Right atrium auricular region (tissue), 2 donors: ENCODE results near the gene TP73. TPM values are rescaled to one million over a fixed set of nuclear protein-coding genes. Genes with fewer than 3 reads are reported as not detected.

Experiments
- DNase-seq: peaks from one replicate; pipeline ENCODE4 v3.0.0-alpha.2; 2019; ENCODE audit warnings: low spot score
- H3K27ac ChIP-seq, 2 donors: fragments of 200-600 bp; sonication (generic); 1 replicate in 1 of 2; 2 replicates in 1 of 2; pipeline ENCODE4 v1.5.1; 2016 to 2019
- H3K27me3 ChIP-seq, 2 donors: fragments of 200-600 bp; sonication (generic); one replicate each; pipeline versions ENCODE4 v1.5.1 to v1.6.0; 2017 to 2019
- H3K36me3 ChIP-seq: fragments of 200-600 bp; sonication (generic); one replicate; pipeline ENCODE4 v1.5.1; 2016
- H3K4me1 ChIP-seq, 2 donors: fragments of 200-600 bp; sonication (generic); one replicate each; pipeline versions ENCODE4 v1.5.1 to v1.6.0; 2017 to 2019
- H3K4me3 ChIP-seq, 2 donors: fragments of 200-600 bp; sonication (generic); 1 replicate in 1 of 2; 2 replicates in 1 of 2; pipeline ENCODE4 v1.5.1; 2017 to 2019; ENCODE audit warnings: mild to moderate bottlenecking in 1 of 2, moderate library complexity in 1 of 2
- H3K9me3 ChIP-seq, 2 donors: fragments of 200-600 bp; sonication (generic); one replicate each; pipeline ENCODE4 v1.5.1; 2019
- total RNA-seq, 2 donors: library from RNA; depleted of rRNA; stranded (reverse); fragments of >200 nt; gene quantifications; one replicate each; pipeline ENCODE4 v1.1.0, GENCODE V29; 2016
- TF ChIP-seq, protein P1 (sequence below), 2 donors: fragments of 200-600 bp; sonication (generic); IDR thresholded peaks; one replicate each; pipeline ENCODE4 v1.5.1; 2019; ENCODE audit warnings: antibody characterized with exemption in 2 of 2

TP73 gene
- total RNA-seq, 2 donors from 2014 or later = 0.16 TPM; not detected in 1

DNA sequence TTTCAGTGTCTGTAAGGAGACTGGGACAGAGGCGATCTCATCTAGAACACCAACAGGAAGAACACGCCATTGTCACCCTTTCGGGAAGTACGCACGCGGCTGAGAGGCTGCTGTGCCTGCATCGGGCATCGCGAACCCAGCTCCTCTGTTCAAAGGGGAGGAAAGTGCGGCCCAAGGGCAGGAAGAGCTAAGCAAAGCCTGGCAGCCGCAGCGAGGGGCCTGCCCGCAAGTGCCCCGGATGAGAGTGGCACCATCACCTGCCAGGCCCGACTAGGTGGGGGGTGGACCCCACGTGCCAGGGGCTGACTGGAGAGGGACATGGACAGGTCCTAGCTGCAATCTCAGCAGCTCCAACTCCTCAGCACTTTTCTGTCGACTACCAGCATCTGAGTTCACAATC is 20.0 kb upstream of the TP73 start:
- Histone ChIP-seq H3K9me3 (no peaks in the 10 kb centered on the region), H3K36me3 (peaks cover 78% of the 10 kb centered on the region), H3K27me3 (no peaks in the 10 kb centered on the region), H3K27ac (no peak overlapping the region), H3K4me3 (no peak overlapping the region), H3K4me1 (no peaks in the 10 kb centered on the region)
- TF ChIP-seq, protein P1, sequence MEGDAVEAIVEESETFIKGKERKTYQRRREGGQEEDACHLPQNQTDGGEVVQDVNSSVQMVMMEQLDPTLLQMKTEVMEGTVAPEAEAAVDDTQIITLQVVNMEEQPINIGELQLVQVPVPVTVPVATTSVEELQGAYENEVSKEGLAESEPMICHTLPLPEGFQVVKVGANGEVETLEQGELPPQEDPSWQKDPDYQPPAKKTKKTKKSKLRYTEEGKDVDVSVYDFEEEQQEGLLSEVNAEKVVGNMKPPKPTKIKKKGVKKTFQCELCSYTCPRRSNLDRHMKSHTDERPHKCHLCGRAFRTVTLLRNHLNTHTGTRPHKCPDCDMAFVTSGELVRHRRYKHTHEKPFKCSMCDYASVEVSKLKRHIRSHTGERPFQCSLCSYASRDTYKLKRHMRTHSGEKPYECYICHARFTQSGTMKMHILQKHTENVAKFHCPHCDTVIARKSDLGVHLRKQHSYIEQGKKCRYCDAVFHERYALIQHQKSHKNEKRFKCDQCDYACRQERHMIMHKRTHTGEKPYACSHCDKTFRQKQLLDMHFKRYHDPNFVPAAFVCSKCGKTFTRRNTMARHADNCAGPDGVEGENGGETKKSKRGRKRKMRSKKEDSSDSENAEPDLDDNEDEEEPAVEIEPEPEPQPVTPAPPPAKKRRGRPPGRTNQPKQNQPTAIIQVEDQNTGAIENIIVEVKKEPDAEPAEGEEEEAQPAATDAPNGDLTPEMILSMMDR (IDR thresholded peaks at IDR 0.05) = no peak
- no peak for DNase-seq

DNA sequence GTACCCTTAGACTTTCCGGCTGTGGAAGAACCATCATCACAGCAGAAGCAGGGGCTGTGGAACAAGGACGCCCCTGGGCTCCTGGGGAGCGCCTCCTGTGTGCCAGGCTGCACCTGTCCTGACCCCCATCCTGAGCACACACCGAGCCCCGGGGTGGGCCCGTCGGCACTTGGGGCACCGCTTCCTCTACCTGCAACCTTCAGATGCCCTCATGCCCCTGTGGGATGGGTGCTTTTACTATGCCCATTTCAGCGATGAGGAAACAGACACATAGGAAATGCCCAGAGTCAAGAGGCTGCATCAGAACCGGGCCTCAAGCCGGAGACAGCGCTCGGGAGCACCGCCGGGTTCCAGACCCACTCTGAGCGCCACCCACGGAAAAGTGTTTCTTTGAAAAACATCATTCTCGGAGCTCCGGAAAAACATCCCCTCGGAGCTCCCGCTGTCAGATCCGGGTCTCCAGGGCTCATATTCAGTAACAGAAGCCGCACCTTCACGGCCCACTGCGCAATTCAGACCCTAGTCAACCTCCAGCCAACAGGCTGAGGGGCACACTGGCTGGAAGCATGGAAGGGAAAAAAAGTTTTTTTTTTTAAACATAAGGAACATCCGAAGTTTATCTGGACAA is 19.5 kb upstream of the TP73 start:
- Histone ChIP-seq H3K27me3 (no peaks in the 10 kb centered on the region), H3K9me3 (no peaks in the 10 kb centered on the region), H3K36me3 (peaks cover 78% of the 10 kb centered on the region), H3K4me1 (no peaks in the 10 kb centered on the region), H3K27ac (no peak overlapping the region), H3K4me3 (no peak overlapping the region)
- no peak for DNase-seq
- TF ChIP-seq, protein P1 (IDR thresholded peaks at IDR 0.05) = no peak

DNA sequence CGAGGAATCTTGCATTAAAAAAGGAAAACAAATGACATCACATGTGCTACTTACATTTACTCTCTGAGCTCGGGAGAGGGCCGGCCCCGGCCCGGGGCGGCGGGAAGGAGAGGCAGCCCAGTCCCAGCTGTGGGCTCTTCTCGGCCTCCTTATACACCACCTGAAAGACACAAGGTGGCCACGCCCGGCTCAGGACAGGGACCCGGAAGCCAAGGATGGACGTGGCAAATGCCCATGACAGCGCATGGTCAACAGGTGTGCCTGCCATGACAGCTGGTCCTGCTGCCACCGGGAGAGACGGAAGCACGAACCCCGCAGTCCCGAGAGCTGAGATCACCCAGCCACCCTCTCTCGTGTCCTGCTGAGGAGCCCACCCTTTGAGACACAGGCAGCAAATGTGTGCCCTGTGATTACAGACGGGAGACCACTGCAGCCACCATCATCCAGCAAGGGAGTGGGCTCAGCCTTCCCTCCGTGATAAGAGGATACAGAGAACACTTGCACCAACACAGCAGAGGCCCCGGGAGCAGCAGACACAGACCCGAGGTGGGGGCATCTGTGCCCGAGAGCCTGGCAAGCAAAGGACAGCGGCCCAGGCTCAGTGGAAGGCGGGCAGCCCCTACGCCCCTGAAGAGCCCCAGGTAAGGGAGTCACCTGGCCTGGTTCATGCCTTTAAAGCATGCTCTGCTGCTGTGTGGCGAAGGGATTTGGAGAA is 18.8 kb upstream of the TP73 start:
- Histone ChIP-seq H3K4me1 (no peaks in the 10 kb centered on the region), H3K27me3 (no peaks in the 10 kb centered on the region), H3K27ac (no peak overlapping the region), H3K9me3 (no peaks in the 10 kb centered on the region), H3K4me3 (no peak overlapping the region), H3K36me3 (peaks cover 78% of the 10 kb centered on the region)
- no peak for DNase-seq
- TF ChIP-seq, protein P1 (IDR thresholded peaks at IDR 0.05) = no peak

DNA sequence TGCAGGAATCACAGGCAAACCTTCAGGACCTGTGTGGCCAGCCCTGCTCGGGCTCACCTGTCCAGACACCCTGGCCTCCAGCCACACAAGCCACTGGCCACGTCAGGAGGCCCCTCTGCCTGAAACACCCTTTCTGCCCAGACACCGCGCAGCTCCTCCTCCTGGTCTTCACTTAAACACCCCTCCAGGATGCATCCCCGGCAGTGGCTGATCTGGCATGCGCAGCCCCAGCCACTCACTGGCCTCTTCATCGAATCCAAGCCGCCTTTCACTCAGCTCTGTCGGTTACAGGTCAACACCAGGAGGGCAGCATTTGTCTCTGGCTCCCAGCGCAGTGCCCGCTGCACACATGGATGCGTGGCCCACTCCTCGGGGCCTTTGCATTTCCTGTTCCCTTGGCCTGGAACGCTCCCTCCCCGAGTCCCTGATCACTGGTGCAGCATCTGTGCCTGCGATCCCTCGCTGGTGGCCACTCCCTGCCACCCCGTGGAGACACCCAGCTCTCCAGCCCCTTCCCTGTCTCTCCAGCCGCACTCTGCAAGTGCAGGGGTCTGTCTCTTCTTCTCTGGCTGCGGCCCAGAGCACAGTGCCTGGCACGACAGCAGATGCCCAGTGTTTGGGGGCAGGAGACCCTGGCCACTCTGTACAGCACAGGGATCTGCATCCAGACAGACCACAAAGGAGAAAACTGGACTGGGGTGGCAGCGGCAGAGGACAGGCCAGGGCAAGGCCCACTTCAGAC is 18.1 kb upstream of the TP73 start:
- peaks cover 72% of the 10 kb centered on the region for H3K36me3 ChIP-seq
- H3K4me1 ChIP-seq = no peaks in the 10 kb centered on the region
- no peak for DNase-seq
- no peaks in the 10 kb centered on the region for H3K9me3 ChIP-seq
- H3K27me3 ChIP-seq = no peaks in the 10 kb centered on the region
- no peak overlapping the region for H3K4me3 ChIP-seq
- TF ChIP-seq, protein P1 (IDR thresholded peaks at IDR 0.05) = no peak
- H3K27ac ChIP-seq = no peak overlapping the region

DNA sequence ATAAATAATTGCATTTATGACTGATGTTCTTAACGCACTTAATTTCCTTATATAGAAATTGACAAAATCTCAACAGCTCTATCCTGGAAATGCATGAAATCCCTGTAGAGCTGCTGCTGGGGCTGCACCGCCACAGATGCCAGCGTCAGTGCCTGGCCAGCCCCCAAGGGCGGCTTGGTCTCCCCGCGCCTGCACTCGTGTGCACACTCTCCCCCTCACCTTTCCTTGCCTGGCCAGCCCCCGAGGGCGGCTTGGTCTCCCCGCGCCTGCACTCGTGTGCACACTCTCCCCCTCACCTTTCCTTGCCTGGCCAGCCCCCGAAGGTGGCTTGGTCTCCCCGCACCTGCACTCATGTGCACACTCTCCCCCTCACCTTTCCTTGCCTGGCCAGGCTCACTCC is 16.2 kb upstream of the TP73 start:
- Histone ChIP-seq H3K4me3 (no peak overlapping the region), H3K27me3 (no peaks in the 10 kb centered on the region), H3K9me3 (no peaks in the 10 kb centered on the region), H3K4me1 (no peaks in the 10 kb centered on the region), H3K36me3 (peaks cover 64% of the 10 kb centered on the region), H3K27ac (no peak overlapping the region)
- TF ChIP-seq, protein P1 (IDR thresholded peaks at IDR 0.05) = no peak
- no peak for DNase-seq
